DMS79 (cell line): ENCODE measurements around the gene GUSB.
"Not testable (repeated sequence)": the region's sequence is repeated elsewhere in the genome, so short reads cannot be mapped to it uniquely, and the experiment has no call there.

Source experiments
- DNase-seq: peaks from one replicate; lab custom pipeline; 2025; lab: John Stamatoyannopoulos, UW

The GUSB gene

DNA sequence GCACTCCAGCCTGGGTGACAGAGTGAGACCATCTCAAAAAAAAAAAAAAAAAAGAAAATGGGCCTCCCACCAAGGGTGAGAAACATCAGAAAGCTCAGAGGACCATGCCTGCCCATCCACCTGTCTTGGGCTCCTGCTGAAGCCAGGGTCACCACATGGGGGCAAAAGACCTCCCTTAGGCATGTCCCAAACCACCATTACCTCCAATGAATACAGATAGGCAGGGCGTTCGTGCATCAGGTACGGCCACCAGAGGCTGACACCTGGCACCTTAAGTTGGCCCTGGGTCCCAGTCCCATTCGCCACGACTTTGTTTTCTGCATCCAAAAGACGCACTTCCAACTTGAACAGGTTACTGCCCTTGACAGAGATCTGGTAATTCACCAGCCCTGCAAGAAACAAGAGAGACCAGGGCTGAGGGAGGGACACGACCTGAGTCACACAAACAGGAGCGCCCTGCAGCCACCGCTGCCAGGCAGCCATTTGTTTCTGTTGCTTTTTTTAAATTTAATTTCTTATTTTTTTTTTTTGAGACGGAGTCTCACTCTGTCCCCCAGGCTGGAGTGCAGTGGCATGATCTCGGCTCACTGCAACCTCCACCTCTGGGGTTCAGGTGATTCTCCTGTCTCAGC lies 6.1 kb downstream of the GUSB start:
- DNase-seq: no peak

DNA sequence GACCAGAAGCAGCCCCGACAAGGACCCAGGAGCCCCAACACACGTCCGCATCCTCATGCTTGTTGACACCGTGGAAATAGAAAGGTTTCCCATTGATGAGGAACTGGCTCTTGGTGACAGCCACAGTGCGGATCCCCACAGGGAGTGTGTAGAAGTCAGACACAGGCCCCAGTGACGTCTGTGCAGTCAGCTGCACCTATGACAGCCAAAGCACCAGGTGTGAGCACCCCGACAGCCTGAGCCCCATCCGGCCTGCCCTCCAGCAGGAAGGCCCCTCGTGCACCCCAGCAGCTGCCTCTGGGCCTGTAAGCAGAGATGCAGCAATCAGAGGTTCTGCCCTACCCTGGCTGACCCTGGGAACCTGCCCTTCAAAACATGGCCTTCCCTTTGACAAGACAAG lies 7.1 kb downstream of the GUSB start:
- DNase-seq: no peak

DNA sequence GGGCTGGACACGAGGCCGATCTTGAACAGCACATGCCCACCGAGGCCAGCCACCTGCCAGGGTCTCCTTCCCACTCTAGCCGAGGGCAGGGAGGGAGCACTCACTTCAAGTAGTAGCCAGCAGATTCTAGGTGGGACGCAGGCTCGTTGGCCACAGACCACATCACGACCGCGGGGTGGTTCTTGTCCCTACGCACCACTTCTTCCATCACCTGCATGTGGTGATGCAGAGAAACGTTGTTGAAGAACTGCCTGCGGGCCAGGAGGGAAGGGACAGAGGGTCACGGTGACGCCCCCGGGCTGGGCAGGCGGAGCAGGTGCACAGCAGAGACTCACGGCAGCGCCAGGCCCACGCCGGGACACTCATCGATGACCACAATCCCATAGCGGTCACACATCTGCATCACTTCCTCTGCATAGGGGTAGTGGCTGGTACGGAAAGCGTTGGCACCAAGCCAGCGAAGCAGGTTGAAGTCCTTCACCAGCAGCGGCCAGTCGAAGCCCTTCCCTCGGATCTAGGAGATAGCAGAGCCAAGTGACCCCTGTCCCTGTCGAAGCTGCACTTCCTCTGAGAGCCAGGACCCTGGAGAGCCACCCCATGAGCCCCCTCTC lies 7.7 kb downstream of the GUSB start:
- no peak for DNase-seq

DNA sequence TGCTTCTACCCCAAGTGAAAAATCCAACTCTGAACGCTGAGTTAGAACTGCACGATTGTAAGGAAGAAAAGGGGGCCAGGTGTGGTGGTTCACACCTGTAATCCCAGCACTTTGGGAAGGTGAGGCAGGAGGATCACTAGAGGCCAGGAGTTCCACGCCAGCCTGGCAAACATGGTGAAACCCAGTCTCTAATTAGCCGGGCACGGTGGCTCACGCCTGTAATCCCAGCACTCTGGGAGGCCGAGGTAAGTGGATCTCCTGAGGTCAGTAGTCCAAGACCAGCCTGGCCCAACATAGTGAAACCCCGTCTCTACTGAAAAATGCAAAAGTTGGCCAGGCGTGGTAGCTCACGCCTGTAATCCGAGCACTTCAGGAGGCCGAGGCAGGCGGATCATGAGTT lies 9.0 kb downstream of the GUSB start:
- no peak for DNase-seq

DNA sequence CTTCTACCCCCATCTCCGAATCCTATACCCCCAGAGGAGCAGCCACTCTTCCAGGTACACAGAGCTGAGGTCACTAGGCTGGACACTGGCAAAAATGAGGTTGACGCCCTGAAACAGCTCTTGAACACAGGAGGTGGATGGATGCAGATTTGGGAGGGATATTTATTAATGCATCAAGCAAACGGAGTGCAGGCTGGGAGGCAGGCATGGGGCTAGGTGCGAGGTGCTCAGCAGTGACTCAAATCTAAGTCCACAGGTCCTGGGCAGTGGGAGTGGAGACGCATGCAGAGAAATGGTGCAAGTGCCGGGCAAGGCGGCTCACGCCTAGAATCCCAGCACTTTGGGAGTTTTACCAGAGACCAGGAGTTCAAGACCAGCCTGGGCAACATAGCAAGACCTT lies 11.0 kb downstream of the GUSB start:
- DNase-seq: no peak

DNA sequence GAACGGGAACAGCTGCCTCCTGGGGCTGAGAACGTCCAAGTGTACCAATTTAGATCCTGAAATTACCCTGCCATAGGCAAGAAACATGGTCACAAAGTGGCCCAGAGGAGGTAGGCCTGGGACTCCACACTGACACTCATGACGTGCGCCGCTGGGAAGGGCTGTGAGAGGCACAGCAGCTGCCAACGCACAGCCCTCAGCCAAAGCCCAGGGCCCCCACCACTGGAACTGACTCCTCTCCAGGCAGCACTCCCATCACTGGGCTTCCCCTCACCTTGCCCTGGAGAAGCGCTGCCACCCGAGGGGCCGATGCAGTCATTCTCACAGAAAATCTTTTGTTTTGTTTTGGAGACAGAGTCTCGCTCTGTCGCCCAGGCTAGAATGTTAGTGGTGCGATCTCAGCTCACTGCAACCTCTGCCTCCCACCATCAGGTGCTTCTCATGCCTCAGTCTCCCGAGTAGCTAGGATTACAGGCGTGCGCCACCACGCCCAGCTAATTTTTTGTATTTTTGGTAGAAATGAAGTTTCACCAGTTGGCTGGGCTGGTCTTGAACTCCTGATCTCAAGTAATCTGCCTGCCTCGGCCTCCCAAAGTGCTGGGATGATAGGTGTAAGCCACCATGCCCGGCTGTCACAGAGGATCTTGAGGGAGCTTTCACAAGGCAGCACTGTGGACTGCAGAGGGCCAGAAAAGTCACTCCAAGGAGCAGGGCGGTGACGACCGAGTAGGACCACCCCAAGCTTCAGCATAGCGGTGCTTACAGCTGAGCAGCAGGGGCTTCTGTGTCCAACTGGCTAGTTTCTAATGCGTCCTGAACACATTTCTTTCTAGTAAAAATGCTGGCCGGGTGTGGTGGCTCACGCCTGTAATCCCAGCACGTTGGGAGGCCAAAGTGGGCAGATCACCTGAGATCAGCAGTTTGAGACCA lies 13.5 kb downstream of the GUSB start:
- no peak for DNase-seq

DNA sequence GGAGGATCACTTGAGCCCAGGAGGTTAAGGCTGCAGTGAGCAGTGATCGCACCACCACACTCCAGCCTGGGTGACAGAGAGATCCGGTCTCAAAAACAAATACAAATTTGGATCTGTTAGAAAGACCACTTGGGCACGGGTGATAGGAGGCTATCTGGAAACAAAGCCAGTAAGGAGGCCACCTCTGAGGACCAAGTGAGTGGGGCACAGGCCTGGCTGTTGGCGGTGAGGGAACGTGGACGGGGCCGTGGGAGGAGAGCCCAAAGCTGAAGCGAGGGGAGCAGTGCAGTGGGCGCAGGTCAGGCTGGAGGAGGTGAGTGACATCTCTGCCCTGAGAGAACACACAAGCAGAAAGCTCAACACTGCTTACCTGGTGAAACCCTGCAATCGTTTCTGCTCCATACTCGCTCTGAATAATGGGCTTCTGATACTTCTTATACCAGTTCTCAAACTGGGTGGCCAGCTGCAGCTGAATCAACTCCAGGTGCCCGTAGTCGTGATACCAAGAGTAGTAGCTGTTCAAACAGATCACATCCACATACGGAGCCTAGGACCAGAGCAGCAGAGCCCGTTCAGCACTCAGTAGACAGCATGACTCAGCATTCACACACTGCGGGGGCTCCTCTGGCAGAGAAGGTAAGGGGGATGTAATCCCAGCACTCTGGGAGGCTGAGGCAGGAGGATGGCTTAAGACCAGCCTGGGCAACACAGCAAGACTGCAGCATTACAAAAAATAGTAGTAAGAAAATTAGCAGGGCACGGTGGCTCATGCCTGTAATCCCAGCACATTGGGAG lies 14.5 kb downstream of the GUSB start:
- no peak for DNase-seq

DNA sequence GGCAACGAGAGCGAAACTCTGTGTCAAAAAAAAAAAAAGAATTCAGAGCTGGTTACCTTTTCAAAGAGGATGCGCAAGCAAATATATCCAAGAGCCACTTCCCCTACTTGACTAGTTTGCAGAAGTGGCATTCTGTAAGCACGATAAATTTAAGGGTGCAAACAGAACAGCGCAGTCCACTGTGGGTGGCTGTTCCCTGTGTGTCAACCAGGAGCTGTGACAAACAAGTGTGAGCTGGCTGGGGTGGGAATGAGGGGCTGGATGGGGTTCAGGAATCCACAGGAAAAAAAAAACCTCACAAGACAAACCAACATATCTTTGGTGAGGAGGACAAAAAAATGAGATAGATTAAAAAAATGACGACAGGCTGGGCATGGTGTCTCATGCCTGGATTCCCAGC lies 15.9 kb downstream of the GUSB start:
- no peak for DNase-seq

DNA sequence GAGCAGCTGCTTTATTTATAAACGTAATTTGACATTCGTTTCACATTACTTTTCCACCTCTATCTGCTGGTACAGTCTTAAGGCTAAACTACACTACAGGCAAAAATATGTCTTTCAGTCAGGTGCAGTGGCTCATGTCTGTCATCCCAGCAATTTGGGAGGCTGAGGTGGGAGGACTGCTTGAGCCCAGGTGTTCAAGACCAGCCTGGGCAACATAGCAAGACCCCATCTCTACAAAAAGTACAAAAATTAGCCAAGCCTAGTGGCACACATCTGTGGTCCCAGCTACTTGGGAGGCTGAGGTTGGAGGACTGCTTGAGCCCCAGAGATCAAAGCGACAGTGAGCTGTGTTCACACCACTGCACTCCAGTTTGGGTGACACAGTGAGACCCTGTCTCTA lies 17.3 kb downstream of the GUSB start:
- not testable (repeated sequence) for DNase-seq

DNA sequence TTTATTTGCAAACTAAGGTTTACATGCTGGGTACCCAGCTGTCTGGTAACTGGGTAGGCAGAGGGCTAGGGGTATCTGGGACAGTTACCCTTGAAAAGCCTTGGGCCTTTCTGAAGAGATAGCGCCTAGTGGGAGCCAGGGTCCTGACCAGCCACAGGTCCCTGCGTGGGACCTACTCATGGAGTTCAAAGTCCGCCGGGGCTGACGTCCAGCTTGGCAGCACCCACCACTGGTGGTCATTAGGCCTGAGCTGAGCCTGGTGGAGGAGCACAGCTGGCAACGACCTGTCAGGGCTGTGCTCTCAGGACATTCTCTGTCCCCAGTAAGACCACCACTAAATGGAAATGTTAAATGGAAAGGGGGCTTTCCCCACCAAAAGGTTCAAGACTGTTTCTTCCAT lies 20.0 kb downstream of the GUSB start:
- no peak for DNase-seq

DNA sequence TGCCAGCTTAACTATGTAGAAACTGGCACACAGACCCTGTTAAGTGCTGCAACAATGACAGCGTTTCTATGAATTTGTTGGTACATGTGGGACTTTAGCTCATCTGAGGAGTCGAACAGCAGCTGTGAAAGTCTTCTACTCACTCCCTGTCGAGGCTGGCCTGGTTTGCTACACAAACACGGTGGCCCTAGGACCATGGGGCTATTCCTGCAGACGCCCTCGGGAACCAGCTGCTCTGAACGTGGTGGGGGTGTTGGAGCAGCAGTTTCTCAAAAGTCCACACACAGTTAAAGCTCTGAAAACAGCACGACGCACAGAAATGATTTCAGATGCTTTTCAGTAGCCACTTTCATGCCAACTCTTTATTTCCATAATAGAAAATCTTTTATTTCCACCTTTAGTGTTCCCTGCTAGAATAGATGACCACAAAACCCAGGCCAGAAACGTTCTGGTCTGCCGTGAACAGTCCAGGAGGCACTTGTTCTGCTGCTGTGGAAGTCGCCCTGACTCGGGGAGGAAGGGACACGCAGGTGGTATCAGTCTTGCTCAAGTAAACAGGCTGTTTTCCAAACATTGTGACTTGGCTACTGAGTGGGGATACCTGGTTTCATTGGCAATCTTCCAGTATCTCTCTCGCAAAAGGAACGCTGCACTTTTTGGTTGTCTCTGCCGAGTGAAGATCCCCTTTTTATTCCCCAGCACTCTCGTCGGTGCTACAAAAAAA lies 21.5 kb downstream of the GUSB start:
- no peak for DNase-seq

DNA sequence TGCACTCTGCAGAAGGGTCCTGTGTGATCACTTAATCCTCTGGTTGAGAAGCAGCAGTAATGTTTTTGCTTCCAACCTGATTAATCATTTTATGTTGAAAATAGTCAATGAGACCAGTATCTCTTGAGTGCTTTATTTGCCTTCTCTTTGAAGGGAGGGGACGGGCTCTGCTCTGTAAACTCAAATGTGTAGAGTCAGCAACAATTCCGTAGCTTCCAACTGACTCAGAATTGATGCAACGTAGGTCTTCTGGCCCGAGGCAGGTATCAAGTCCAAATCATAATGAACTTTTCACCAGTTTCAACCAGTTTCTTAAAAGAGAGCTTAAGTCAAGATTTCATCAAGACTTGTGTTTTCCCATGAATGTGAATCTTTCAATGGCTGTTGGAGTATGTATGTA lies 26.3 kb downstream of the GUSB start:
- DNase-seq: no peak

DNA sequence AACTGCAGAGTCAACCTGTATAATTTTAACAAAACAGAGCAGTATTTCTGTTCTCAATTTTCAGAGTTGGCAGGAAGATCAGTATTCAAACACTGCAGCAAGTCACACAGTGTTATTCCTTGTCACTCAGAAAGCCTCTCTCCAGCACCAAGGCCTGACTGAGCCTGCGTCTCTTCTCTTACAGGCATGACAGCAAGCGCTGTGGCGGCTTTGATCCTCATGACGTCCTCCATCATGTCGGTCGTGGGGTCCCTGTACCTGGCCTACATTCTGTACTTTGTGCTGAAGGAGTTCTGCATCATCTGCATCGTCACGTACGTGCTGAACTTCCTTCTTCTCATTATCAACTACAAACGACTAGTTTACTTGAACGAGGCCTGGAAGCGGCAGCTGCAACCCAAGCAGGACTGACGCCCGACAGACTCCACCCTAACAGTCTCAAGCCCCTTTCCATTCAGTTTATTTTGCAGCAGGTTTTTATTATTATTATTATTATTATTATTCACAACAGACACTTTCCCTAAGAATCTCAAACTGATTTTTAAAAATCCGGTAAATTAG lies 28.0 kb downstream of the GUSB start:
- no peak for DNase-seq

DNA sequence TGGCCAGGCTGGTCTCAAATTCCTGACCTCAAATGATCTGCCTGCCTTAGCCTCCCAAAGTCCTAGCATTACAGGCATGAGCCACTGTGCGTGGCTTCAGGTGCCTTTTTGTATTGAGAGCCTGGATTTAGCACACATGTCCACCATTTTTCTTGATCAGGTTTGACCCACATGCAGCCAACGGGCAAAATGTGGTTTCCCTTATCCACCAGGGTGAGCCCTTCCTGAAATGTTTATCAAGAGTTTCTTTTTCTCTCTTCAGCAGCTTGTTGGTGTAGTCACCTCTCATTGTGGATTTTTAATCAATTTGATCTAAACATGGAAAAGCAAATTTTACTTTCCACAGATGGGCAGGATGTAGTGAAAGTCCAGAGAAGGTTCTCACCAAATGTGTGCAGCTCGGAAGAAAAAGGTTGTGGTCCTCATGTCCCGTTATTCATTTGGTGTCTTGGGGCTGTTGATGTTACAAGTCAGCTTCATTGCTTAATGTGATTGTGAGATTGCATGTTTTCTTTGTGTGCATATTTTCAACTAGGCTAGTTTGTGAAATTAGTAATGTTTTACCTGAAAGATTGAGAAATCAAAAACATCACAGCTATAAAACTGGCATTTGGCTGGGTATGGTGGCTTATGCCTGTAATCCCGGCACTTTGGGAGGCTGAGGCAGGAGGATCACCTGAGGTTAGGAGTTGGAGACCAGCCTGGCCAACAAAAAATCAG lies 28.9 kb downstream of the GUSB start:
- DNase-seq: no peak

DNA sequence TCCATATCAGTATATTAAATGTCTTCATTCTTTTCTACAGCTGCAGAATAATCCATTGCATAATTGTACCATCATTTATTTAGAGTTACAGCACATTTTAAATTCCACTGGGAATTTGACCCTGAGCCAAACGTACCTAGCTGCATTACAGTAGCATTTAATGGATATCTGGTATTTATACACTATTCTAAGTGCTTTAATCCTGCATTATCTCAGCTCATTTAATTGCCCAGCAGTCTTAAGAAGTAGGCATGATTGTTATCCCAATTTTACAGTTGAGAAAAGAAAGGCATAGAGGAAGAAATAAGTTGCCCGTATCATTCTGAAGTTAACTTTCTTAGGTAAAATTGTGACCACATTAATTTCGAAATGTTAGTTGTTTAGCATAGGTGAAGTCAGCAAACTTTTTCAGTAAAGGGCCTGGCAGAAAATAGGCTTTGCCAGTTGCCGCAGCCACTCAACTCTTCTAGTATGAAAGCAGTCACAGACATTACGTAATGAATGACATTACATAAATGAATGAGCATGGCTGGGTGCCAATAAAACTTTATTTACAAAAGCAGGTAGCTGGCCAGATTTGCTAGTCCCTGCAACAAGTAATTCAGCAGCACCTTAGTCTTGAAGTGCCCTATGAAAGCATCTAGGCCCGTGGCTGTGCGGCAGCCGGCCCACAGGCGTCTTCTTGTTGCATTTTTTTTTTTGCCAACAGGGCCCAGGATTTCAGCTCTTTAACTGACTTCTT lies 30.0 kb downstream of the GUSB start:
- no peak for DNase-seq

DNA sequence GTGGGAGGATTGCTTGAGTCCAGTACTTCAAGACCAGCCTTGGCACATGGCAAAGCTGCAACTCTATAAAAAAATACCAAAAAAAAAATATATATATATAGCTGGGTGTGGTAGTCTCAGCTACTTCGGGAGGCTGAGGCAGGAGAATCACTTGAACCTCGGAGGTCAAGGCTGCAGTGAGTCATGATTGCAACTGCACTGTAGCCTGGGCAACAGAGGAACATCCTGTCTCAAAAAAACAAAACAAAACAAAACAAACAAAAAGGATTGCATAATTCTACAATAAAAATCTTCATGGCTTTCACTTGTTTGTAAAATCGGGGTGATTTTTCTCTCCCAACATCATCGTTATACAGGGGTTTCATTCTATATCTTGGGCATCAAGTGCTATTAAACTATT lies 35.1 kb downstream of the GUSB start:
- DNase-seq: no peak

DNA sequence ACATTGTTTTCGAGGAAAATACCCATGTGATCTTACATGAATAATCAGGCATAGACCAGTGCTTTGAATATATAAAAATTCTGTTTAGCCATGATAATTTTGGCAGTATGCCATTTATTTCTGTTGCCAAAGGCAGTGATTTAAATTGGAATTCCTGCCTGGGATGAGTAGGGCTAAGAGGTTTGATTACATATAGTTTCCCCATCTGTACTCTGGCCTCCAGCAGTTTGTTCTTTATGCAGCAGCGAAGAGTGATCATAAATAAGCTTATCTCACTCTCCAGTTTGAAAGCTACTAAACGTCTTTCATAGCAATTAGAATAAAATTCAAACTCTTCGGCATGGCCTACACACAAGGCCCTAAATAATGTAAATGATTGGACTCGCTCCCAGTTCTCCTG lies 36.2 kb downstream of the GUSB start:
- not testable (repeated sequence) for DNase-seq

DNA sequence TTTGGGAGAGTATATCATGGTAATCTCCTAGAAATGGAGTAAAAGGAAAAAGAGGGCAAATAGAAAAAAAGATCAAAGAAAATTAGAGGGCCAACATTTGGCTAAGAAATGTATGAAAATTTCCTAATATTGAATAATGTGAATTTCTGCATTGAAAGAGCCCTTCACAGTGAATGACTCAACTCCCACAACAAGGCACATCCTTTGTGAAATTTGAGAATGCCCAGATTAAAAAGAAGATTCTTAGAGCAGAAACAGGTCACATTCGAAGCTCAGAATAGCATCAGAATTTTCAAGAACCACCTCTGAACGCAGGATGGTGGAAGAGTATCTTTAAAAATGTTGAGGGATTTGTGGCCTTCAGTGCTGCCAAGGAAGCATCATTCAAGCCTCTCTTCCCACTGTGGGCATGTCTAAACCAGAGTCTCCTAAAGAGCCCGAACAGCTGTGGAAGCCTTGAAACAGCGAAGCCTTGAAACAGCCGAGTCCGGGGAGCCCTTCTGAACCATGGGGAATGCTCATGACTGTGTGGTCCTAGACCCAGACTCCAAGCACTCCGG lies 43.6 kb downstream of the GUSB start:
- no peak for DNase-seq

DNA sequence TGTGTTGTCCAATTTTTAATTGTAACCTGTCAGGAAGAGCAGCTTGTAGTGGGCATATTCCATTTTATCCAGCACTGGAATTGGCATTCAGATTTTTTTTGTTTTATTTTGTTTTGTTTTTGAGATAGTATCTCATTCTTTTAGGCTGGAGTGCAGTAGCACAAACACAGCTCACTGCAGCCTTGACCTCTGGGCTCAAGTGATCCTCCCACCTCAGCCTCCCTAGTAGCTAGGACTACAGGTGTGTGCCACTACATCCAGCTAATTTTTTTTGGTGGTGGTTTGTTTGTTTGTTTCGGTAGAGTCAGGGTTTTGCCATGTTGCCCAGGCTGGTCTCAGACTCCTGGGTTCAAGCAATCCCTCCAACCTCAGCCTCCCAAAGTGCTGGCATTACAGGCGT lies 44.7 kb downstream of the GUSB start:
- no peak for DNase-seq

DNA sequence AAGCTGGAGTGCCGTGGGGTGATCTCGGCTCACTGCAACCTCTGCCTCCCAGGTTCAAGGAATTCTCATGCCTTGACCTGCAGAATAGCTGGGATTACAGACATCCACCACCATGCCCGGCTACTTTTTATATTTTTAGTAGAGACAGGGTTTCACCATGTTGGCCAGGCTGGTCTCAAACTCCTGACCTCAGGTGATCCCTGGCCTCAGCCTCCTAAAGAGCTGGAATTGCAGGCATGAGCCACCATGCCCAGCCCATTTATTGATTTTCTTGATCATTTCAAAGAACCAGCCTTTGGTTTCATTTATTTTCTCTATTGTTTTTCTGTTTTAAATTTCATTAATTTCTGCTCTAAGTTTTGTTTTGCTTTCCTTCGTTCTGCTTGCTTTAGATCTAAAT lies 50.3 kb downstream of the GUSB start:
- DNase-seq: no peak
